LNCAP (cell line): ENCODE measurements around the gene MGMT.

Experiments used
- CTCF ChIP-seq: fragments of 450-650 bp; IDR thresholded peaks from 2 replicates; pipeline ENCODE4 v1.5.1; 2017; ENCODE audit warnings: mild to moderate bottlenecking

Gene MGMT

GRCh38 chr10:129483430-129484010 lies 16.5 kb downstream of the MGMT start:
- TF ChIP-seq CTCF = no peak

- TF ChIP-seq CTCF = no peak
Observed at GRCh38 chr10:129486805-129487204, 19.8 kb downstream of the MGMT start.

- TF ChIP-seq CTCF = no peak
Observed at GRCh38 chr10:129491123-129491734, 24.2 kb downstream of the MGMT start.

- no peak for TF ChIP-seq CTCF
Observed at GRCh38 chr10:129494176-129494575, 27.1 kb downstream of the MGMT start.

GRCh38 chr10:129494740-129495139 lies 27.7 kb downstream of the MGMT start:
- no peak for TF ChIP-seq CTCF

GRCh38 chr10:129495256-129495655 lies 28.2 kb downstream of the MGMT start:
- no peak for TF ChIP-seq CTCF

GRCh38 chr10:129495698-129496097 lies 28.7 kb downstream of the MGMT start:
- TF ChIP-seq CTCF = no peak

- no peak for TF ChIP-seq CTCF
Observed at GRCh38 chr10:129497013-129497412, 30.0 kb downstream of the MGMT start.
